Endothelial cell of umbilical vein (primary cell): ENCODE results near the gene CDK19. TPM values are rescaled to one million over a fixed set of nuclear protein-coding genes. Genes with fewer than 3 reads are reported as not detected.
"Not testable (repeated sequence)": the region's sequence is repeated elsewhere in the genome, so short reads cannot be mapped to it uniquely, and the experiment has no call there.

Experiments used
- BruUV-seq: library from RNA; stranded (reverse); fragments of 400-500 nt; replicated peaks from 2 replicates; lab custom pipeline; 2021; lab: Mats Ljungman, UMichigan
- CTCF ChIA-PET: fragments of 300-600, 350-600 bp; sonication (Branson Sonifier 250); formaldehyde crosslinking; loops from one replicate; lab custom pipeline; 2021; ENCODE audit warnings: antibody characterized with exemption, inconsistent platforms; lab: Charles Lee
- POLR2A ChIA-PET: fragments of 300-600, 350-600 bp; sonication (Branson Sonifier 250); formaldehyde crosslinking; loops from one replicate; lab custom pipeline; 2021; ENCODE audit warnings: antibody characterized with exemption, inconsistent platforms; lab: Charles Lee
- DNase-seq: peaks from one replicate; pipeline ENCODE4 v3.0.0-alpha.2; 2011; ENCODE audit warnings: low read depth, low spot score
- FAIRE-seq: peaks from 2 replicates; lab custom pipeline; 2011; peaks lifted over from hg19 to GRCh38; lab: Jason Lieb, UNC
- H2AFZ ChIP-seq: 2 replicates; pipeline ENCODE4 v1.6.0; 2012; ENCODE audit warnings: low read depth, low read length, control low read depth, inconsistent platforms
- H3K27ac ChIP-seq: 2 replicates; pipeline ENCODE4 v1.5.1; 2011; ENCODE audit warnings: low read depth, mild to moderate bottlenecking, control low read depth, low read length, moderate library complexity; ENCODE audit not compliant: insufficient read depth
- H3K27me3 ChIP-seq, 2 experiments: 2 replicates each; pipeline versions ENCODE4 v1.6.0 to v1.6.1; 2011; ENCODE audit warnings: low read length in 2 of 2, mixed read lengths in 1 of 2; ENCODE audit not compliant: control insufficient read depth in 2 of 2, insufficient read depth in 2 of 2
- H3K36me3 ChIP-seq, 2 experiments: 2 replicates in 1 of 2; 3 replicates in 1 of 2; pipeline ENCODE4 v1.5.1; 2011; ENCODE audit warnings: low read length in 2 of 2, mild to moderate bottlenecking in 1 of 2, moderate library complexity in 1 of 2; ENCODE audit not compliant: control insufficient read depth in 2 of 2, insufficient read depth in 2 of 2; ENCODE audit errors: extremely low read depth in 1 of 2
- H3K4me1 ChIP-seq: 3 replicates; pipeline ENCODE4 v1.5.1; 2011; ENCODE audit warnings: mild to moderate bottlenecking, low read length; ENCODE audit not compliant: control insufficient read depth, insufficient read depth; ENCODE audit errors: extremely low read depth
- H3K4me2 ChIP-seq: 2 replicates; pipeline ENCODE4 v1.6.1; 2011; ENCODE audit warnings: low read length, control low read depth, mixed read lengths; ENCODE audit not compliant: insufficient read depth
- H3K4me3 ChIP-seq, 3 experiments: fragments of 200-600 bp in 1 of 3; sonication (generic), shearing (Covaris generic) in 1 of 3; replicated peaks in 1 of 3; 2 replicates each; pipeline ENCODE4 v1.5.1; 2011 to 2016; ENCODE audit warnings: control low read depth in 3 of 3, low read length in 3 of 3, mild to moderate bottlenecking in 2 of 3, inconsistent platforms in 1 of 3, low read depth in 1 of 3, moderate library complexity in 1 of 3; ENCODE audit not compliant: insufficient read depth in 1 of 3
- H3K79me2 ChIP-seq: 2 replicates; pipeline ENCODE4 v1.6.0; 2012; ENCODE audit warnings: low read length, inconsistent platforms; ENCODE audit not compliant: control insufficient read depth, insufficient read depth
- H3K9ac ChIP-seq: replicated peaks from 2 replicates; pipeline ENCODE3; 2011; ENCODE audit warnings: low read length, control low read depth; ENCODE audit not compliant: insufficient read depth; ENCODE audit errors: extremely low read depth
- H3K9me1 ChIP-seq: replicated peaks from 3 replicates; pipeline ENCODE4 v1.6.0; 2011; ENCODE audit warnings: mild to moderate bottlenecking, low read length; ENCODE audit not compliant: control insufficient read depth, insufficient read depth; ENCODE audit errors: extremely low read depth
- H3K9me3 ChIP-seq: replicated peaks from 2 replicates; pipeline ENCODE4 v1.5.1; 2012; ENCODE audit warnings: low read length, inconsistent platforms; ENCODE audit not compliant: control insufficient read depth, insufficient read depth
- H4K20me1 ChIP-seq: replicated peaks from 2 replicates; pipeline ENCODE3; 2011; ENCODE audit warnings: mild to moderate bottlenecking, low read length; ENCODE audit not compliant: control insufficient read depth, insufficient read depth; ENCODE audit errors: extremely low read depth
- EZH2 ChIP-seq: IDR thresholded peaks from 2 replicates; pipeline ENCODE4 v1.6.1; 2012; ENCODE audit warnings: borderline replicate concordance, low read depth, mild to moderate bottlenecking, moderate library complexity, low read length, inconsistent platforms; ENCODE audit not compliant: severe bottlenecking
- FOS ChIP-seq: IDR thresholded peaks from 2 replicates; pipeline ENCODE4 v1.6.1; 2011; ENCODE audit warnings: mild to moderate bottlenecking, low read length, moderate library complexity, borderline replicate concordance; ENCODE audit not compliant: insufficient read depth
- JUN ChIP-seq: IDR thresholded peaks from 2 replicates; pipeline ENCODE4 v1.6.1; 2011; ENCODE audit warnings: borderline replicate concordance, low read depth; ENCODE audit not compliant: insufficient read length, insufficient read depth
- MYC ChIP-seq: IDR thresholded peaks from one replicate; pipeline ENCODE4 v1.6.1; 2011; ENCODE audit warnings: mild to moderate bottlenecking, low read depth, low read length
- POLR2A ChIP-seq: IDR thresholded peaks from 2 replicates; pipeline ENCODE4 v1.6.1; 2012; ENCODE audit warnings: low read depth, mild to moderate bottlenecking, control low read depth, low read length
- POLR2AphosphoS5 ChIP-seq: IDR thresholded peaks from 2 replicates; pipeline ENCODE4 v1.6.1; 2012; ENCODE audit warnings: low read depth, mild to moderate bottlenecking, control low read depth, low read length, moderate library complexity; ENCODE audit not compliant: insufficient read depth
- dilution Hi-C: fragments of 300-500 bp; cut with MboI; formaldehyde crosslinking; loops from one replicate; pipeline ENCODE4 v1.15.0; 2019; ENCODE audit warnings: low sequenced_read_pairs; ENCODE audit not compliant: extremely low pct_ligation_motif_present
- intact Hi-C: fragments of 100-400 bp; cut with micrococcal nuclease; formaldehyde crosslinking; loops from one replicate; pipeline ENCODE4 v1.10.0; 2022
- polyA plus RNA-seq, 4 experiments: library from polyadenylated mRNA; depleted of rRNA in 3 of 4; stranded (reverse) in 3 of 4; unstranded in 1 of 4; fragments of >200 nt; gene quantifications; 2 replicates each; pipeline versions ENCODE4 v1.2.1 to v1.2.3, GENCODE V29; 2011 to 2012; ENCODE audit warnings: missing spikeins in 1 of 4
- total RNA-seq: library from RNA; stranded (reverse); gene quantifications from 2 replicates; pipeline ENCODE4 v1.2.3, GENCODE V29; 2021
- TF ChIP-seq, protein P1 (sequence below): IDR thresholded peaks from 2 replicates; pipeline ENCODE4 v1.6.1; 2011; ENCODE audit not compliant: insufficient read depth, insufficient read length
- TF ChIP-seq, protein P2 (sequence below), 2 donors: IDR thresholded peaks; 1 replicate in 1 of 2; 2 replicates in 1 of 2; pipeline ENCODE4 v1.5.1; 2011; ENCODE audit warnings: low read length in 2 of 2, mild to moderate bottlenecking in 2 of 2, moderate library complexity in 2 of 2, control low read depth in 1 of 2, inconsistent platforms in 1 of 2, low read depth in 1 of 2; ENCODE audit not compliant: insufficient read depth in 1 of 2; ENCODE audit errors: extremely low read depth in 1 of 2

CDK19 gene
- total and polyA plus RNA-seq, 2 donors (not counting 3 experiments of a cell fraction or from before 2014, with no cell fraction given): 4.6 to 12.1 TPM

DNA sequence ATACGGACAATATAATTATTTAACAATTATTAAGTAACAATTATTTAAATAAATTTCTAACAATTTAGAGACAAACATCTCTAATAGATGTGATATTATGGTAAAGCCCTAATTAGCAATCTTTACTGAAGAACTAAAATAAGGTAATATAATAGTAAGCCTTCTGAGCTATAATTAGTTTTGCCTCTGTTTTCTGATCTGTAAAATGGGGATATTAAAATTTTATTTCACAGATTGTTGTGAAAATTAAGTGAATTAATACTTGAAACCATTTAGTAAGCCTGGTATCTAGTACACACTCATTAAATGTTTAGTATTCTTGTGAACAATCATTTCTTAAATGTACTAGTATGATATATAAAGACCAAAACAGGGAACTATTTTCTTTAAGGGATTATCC is 70.3 kb downstream of the CDK19 start:
- Histone ChIP-seq H3K4me2 (no peak overlapping the region), H3K79me2 (no peaks in the 10 kb centered on the region), H3K4me1 (no peaks in the 10 kb centered on the region), H3K4me3 (no peak overlapping the region), H3K9me3 (no peaks in the 10 kb centered on the region), H3K27me3 (no peaks in the 10 kb centered on the region), H3K27ac (no peak overlapping the region), H3K9me1 (no peaks in the 10 kb centered on the region), H2AFZ (no peak overlapping the region), H3K9ac (no peak overlapping the region), H3K36me3 (no peaks in the 10 kb centered on the region), H4K20me1 (no peaks in the 10 kb centered on the region)
- FAIRE-seq: no peak
- POLR2A ChIA-PET: no interaction called here
- dilution Hi-C loops (no loop called here), intact Hi-C loops (no loop called here)
- CTCF ChIA-PET: no interaction called here
- BruUV-seq: no TSS peak
- TF ChIP-seq, protein P1, sequence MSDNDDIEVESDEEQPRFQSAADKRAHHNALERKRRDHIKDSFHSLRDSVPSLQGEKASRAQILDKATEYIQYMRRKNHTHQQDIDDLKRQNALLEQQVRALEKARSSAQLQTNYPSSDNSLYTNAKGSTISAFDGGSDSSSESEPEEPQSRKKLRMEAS: no peak
- TF ChIP-seq MYC: no peak
- TF ChIP-seq JUN: no peak
- TF ChIP-seq, protein P2, sequence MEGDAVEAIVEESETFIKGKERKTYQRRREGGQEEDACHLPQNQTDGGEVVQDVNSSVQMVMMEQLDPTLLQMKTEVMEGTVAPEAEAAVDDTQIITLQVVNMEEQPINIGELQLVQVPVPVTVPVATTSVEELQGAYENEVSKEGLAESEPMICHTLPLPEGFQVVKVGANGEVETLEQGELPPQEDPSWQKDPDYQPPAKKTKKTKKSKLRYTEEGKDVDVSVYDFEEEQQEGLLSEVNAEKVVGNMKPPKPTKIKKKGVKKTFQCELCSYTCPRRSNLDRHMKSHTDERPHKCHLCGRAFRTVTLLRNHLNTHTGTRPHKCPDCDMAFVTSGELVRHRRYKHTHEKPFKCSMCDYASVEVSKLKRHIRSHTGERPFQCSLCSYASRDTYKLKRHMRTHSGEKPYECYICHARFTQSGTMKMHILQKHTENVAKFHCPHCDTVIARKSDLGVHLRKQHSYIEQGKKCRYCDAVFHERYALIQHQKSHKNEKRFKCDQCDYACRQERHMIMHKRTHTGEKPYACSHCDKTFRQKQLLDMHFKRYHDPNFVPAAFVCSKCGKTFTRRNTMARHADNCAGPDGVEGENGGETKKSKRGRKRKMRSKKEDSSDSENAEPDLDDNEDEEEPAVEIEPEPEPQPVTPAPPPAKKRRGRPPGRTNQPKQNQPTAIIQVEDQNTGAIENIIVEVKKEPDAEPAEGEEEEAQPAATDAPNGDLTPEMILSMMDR (IDR thresholded peaks at IDR 0.05; ENCODE audit: extremely low read depth in 1 of 2, insufficient read depth in 1 of 2, low read depth in 1 of 2, low read length in 2 of 2): no peak
- no peak for TF ChIP-seq EZH2
- no peak for TF ChIP-seq FOS
- TF ChIP-seq POLR2A: no peak
- no peak for TF ChIP-seq POLR2AphosphoS5
- DNase-seq: no peak

DNA sequence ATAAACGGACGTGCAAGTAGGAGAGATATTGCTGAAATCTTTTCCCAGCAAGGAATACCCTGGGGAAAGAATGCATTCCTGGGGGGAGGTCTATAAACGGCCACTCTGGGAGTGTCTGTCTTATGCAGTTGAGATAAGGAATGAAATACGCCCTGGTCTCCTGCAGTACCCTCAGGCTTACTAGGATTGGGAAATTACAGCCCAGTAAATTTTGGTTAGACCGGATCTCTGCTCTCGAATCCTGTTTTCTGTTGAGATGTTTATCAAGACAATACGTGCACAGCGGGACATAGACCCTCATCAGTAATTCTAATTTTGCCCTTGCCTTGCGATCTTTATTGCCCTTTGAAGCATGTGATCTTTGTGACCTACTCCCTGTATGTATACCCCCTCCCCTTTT is 72.7 kb downstream of the CDK19 start:
- H3K27me3 ChIP-seq, POLR2A ChIA-PET, dilution Hi-C loops, H2AFZ ChIP-seq, H3K4me1 ChIP-seq, H3K4me3 ChIP-seq, DNase-seq, BruUV-seq, CTCF ChIA-PET, H4K20me1 ChIP-seq, H3K27ac ChIP-seq, H3K9me1 ChIP-seq, H3K9me3 ChIP-seq, H3K36me3 ChIP-seq, H3K4me2 ChIP-seq, H3K9ac ChIP-seq, H3K79me2 ChIP-seq, FAIRE-seq, intact Hi-C loops: not testable (repeated sequence)
